ENCODE data around the gene CELF1. TPM values are rescaled to one million over a fixed set of nuclear protein-coding genes. Genes with fewer than 3 reads are reported as not detected.

CELF1 gene
- total and polyA plus RNA-seq, 2 of the 13 experiments (the other 11 are each of a cell fraction or from before 2014, with no cell fraction given), result 69.0 to 80.1 TPM

DNA sequence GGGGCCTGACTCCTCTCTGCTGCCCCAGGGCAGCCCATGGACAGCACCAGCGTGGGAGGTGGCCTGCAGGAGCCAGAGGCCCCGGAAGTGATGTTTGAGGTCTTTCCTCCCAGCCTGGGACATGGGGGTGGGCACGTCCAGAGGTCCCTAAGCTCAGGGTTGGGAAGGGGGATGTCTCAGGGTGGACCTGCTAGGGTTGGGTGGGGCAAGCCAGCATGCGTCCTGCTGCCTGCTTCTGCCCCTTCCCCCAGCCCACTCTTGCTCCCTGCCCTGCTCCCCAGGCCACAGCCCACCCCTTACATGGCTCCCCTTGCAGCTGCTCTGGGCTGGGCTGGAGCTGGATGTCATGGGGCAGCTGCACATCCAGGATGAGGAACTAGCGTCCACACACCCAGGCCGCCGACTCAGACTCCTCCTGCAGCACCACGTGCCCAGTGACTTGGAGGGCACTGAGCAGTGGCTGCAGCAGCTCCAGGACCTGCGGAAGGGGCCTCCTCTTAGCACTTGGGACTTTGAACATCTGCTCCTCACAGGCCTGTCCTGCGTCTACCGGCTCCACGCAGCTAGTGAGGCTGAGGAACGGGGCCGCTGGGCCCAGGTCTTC lies 34.9 kb upstream of the CELF1 start (continued):
- TF ChIP-seq SPEN (CRISPR knock-in tag; IDR thresholded peaks at IDR 0.05; ENCODE audit: low read depth) (no peak), KLF6 (CRISPR knock-in tag; IDR thresholded peaks at IDR 0.05) (0 out of 2 replicates have a peak, but pooled peaks have one; percentile 35), TAF1 (CRISPR knock-in tag; IDR thresholded peaks at IDR 0.05) (peak; percentile 68), RFXANK (CRISPR knock-in tag; IDR thresholded peaks at IDR 0.05) (no peak), ZNF678 (CRISPR knock-in tag; IDR thresholded peaks at IDR 0.05) (no peak), HMGA1 (CRISPR knock-in tag; conservative IDR thresholded peaks at IDR 0.05) (no peak), KLF11 (CRISPR knock-in tag; IDR thresholded peaks at IDR 0.05) (no peak)
- TF ChIP-seq, protein P1, sequence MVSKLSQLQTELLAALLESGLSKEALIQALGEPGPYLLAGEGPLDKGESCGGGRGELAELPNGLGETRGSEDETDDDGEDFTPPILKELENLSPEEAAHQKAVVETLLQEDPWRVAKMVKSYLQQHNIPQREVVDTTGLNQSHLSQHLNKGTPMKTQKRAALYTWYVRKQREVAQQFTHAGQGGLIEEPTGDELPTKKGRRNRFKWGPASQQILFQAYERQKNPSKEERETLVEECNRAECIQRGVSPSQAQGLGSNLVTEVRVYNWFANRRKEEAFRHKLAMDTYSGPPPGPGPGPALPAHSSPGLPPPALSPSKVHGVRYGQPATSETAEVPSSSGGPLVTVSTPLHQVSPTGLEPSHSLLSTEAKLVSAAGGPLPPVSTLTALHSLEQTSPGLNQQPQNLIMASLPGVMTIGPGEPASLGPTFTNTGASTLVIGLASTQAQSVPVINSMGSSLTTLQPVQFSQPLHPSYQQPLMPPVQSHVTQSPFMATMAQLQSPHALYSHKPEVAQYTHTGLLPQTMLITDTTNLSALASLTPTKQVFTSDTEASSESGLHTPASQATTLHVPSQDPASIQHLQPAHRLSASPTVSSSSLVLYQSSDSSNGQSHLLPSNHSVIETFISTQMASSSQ (IDR thresholded peaks at IDR 0.05; ENCODE audit: low read depth), result no peak
- TF ChIP-seq, protein P1 (CRISPR knock-in tag; IDR thresholded peaks at IDR 0.05; ENCODE audit: borderline replicate concordance), result peak; percentile 41; the same call in 1 of the 2 replicates
- TF ChIP-seq, protein P2, sequence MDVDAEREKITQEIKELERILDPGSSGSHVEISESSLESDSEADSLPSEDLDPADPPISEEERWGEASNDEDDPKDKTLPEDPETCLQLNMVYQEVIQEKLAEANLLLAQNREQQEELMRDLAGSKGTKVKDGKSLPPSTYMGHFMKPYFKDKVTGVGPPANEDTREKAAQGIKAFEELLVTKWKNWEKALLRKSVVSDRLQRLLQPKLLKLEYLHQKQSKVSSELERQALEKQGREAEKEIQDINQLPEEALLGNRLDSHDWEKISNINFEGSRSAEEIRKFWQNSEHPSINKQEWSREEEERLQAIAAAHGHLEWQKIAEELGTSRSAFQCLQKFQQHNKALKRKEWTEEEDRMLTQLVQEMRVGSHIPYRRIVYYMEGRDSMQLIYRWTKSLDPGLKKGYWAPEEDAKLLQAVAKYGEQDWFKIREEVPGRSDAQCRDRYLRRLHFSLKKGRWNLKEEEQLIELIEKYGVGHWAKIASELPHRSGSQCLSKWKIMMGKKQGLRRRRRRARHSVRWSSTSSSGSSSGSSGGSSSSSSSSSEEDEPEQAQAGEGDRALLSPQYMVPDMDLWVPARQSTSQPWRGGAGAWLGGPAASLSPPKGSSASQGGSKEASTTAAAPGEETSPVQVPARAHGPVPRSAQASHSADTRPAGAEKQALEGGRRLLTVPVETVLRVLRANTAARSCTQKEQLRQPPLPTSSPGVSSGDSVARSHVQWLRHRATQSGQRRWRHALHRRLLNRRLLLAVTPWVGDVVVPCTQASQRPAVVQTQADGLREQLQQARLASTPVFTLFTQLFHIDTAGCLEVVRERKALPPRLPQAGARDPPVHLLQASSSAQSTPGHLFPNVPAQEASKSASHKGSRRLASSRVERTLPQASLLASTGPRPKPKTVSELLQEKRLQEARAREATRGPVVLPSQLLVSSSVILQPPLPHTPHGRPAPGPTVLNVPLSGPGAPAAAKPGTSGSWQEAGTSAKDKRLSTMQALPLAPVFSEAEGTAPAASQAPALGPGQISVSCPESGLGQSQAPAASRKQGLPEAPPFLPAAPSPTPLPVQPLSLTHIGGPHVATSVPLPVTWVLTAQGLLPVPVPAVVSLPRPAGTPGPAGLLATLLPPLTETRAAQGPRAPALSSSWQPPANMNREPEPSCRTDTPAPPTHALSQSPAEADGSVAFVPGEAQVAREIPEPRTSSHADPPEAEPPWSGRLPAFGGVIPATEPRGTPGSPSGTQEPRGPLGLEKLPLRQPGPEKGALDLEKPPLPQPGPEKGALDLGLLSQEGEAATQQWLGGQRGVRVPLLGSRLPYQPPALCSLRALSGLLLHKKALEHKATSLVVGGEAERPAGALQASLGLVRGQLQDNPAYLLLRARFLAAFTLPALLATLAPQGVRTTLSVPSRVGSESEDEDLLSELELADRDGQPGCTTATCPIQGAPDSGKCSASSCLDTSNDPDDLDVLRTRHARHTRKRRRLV (CRISPR knock-in tag; IDR thresholded peaks at IDR 0.05), result no peak
- TF ChIP-seq, protein P3, sequence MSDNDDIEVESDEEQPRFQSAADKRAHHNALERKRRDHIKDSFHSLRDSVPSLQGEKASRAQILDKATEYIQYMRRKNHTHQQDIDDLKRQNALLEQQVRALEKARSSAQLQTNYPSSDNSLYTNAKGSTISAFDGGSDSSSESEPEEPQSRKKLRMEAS (IDR thresholded peaks at IDR 0.05), result peak; percentile 83
- TF ChIP-seq, protein P4, sequence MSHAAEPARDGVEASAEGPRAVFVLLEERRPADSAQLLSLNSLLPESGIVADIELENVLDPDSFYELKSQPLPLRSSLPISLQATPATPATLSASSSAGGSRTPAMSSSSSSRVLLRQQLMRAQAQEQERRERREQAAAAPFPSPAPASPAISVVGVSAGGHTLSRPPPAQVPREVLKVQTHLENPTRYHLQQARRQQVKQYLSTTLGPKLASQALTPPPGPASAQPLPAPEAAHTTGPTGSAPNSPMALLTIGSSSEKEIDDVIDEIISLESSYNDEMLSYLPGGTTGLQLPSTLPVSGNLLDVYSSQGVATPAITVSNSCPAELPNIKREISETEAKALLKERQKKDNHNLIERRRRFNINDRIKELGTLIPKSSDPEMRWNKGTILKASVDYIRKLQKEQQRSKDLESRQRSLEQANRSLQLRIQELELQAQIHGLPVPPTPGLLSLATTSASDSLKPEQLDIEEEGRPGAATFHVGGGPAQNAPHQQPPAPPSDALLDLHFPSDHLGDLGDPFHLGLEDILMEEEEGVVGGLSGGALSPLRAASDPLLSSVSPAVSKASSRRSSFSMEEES (CRISPR knock-in tag; IDR thresholded peaks at IDR 0.05), result no peak
